Measurements from ENCODE around the gene BDH1.
"Not testable (repeated sequence)": the region's sequence is repeated elsewhere in the genome, so short reads cannot be mapped to it uniquely, and the experiment has no call there.

The BDH1 gene

GRCh38 chr3:197480320-197480719 lies 75.4 kb downstream of the BDH1 start:
- H2AFZ ChIP-seq (ENCODE audit: low read depth, low read length), result no peak overlapping the region
- H3K9ac ChIP-seq (ENCODE audit: low read length), result no peak overlapping the region
- H3K27me3 ChIP-seq (ENCODE audit: low read depth, low read length), result peaks cover 33% of the 10 kb centered on the region
- H3K4me1 ChIP-seq (ENCODE audit: low read length), result no peaks in the 10 kb centered on the region
- no peak for TF ChIP-seq EZH2phosphoT487 (IDR thresholded peaks at IDR 0.05; ENCODE audit: low read depth)
- TF ChIP-seq, protein P1, sequence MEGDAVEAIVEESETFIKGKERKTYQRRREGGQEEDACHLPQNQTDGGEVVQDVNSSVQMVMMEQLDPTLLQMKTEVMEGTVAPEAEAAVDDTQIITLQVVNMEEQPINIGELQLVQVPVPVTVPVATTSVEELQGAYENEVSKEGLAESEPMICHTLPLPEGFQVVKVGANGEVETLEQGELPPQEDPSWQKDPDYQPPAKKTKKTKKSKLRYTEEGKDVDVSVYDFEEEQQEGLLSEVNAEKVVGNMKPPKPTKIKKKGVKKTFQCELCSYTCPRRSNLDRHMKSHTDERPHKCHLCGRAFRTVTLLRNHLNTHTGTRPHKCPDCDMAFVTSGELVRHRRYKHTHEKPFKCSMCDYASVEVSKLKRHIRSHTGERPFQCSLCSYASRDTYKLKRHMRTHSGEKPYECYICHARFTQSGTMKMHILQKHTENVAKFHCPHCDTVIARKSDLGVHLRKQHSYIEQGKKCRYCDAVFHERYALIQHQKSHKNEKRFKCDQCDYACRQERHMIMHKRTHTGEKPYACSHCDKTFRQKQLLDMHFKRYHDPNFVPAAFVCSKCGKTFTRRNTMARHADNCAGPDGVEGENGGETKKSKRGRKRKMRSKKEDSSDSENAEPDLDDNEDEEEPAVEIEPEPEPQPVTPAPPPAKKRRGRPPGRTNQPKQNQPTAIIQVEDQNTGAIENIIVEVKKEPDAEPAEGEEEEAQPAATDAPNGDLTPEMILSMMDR (IDR thresholded peaks at IDR 0.05; ENCODE audit: low read depth, low read length), result no peak
- no peaks in the 10 kb centered on the region for H3K79me2 ChIP-seq (ENCODE audit: low read length)
- no peaks in the 10 kb centered on the region for H4K20me1 ChIP-seq (ENCODE audit: insufficient read depth, low read length)
- H3K9me3 ChIP-seq (ENCODE audit: insufficient read depth, low read length), result no peaks in the 10 kb centered on the region
- H3K4me2 ChIP-seq (ENCODE audit: low read length), result no peak overlapping the region
- no peak overlapping the region for H3K4me3 ChIP-seq (ENCODE audit: low read length)
- H3K36me3 ChIP-seq (replicated peaks; ENCODE audit: low read depth, low read length), result no peaks in the 10 kb centered on the region
- no peak overlapping the region for H3K27ac ChIP-seq (ENCODE audit: low read length)

- no peaks in the 10 kb centered on the region for H3K9me3 ChIP-seq (ENCODE audit: insufficient read depth, low read length)
- no peak overlapping the region for H2AFZ ChIP-seq (ENCODE audit: low read depth, low read length)
- no peak overlapping the region for H3K9ac ChIP-seq (ENCODE audit: low read length)
- H3K4me1 ChIP-seq (ENCODE audit: low read length), result no peaks in the 10 kb centered on the region
- peaks cover 33% of the 10 kb centered on the region for H3K27me3 ChIP-seq (ENCODE audit: low read depth, low read length)
- no peak for TF ChIP-seq EZH2phosphoT487 (IDR thresholded peaks at IDR 0.05; ENCODE audit: low read depth)
- TF ChIP-seq, protein P1 (IDR thresholded peaks at IDR 0.05; ENCODE audit: low read depth, low read length), result no peak
- H3K27ac ChIP-seq (ENCODE audit: low read length), result no peak overlapping the region
- H3K79me2 ChIP-seq (ENCODE audit: low read length), result no peaks in the 10 kb centered on the region
- H3K36me3 ChIP-seq (replicated peaks; ENCODE audit: low read depth, low read length), result no peaks in the 10 kb centered on the region
- no peak overlapping the region for H3K4me2 ChIP-seq (ENCODE audit: low read length)
- H3K4me3 ChIP-seq (ENCODE audit: low read length), result no peak overlapping the region
- H4K20me1 ChIP-seq (ENCODE audit: insufficient read depth, low read length), result no peaks in the 10 kb centered on the region
Observed at GRCh38 chr3:197478746-197479668, 76.8 kb downstream of the BDH1 start.

GRCh38 chr3:197477816-197478215 lies 78.0 kb downstream of the BDH1 start:
- not testable (repeated sequence) for H3K27ac ChIP-seq (ENCODE audit: low read length)

GRCh38 chr3:197475997-197476525 lies 79.7 kb downstream of the BDH1 start:
- Histone ChIP-seq H3K79me2 (ENCODE audit: low read length) (no peaks in the 10 kb centered on the region), H3K4me1 (ENCODE audit: low read length) (no peaks in the 10 kb centered on the region), H3K36me3 (replicated peaks; ENCODE audit: low read depth, low read length) (no peaks in the 10 kb centered on the region), H3K4me2 (ENCODE audit: low read length) (no peak overlapping the region), H3K27me3 (ENCODE audit: low read depth, low read length) (peaks cover 29% of the 10 kb centered on the region), H3K27ac (ENCODE audit: low read length) (no peak overlapping the region), H3K9ac (ENCODE audit: low read length) (no peak overlapping the region), H3K4me3 (ENCODE audit: low read length) (no peak overlapping the region), H4K20me1 (ENCODE audit: insufficient read depth, low read length) (no peaks in the 10 kb centered on the region), H3K9me3 (ENCODE audit: insufficient read depth, low read length) (no peaks in the 10 kb centered on the region), H2AFZ (ENCODE audit: low read depth, low read length) (no peak overlapping the region)
- TF ChIP-seq, protein P1 (IDR thresholded peaks at IDR 0.05; ENCODE audit: low read depth, low read length), result no peak
- no peak for TF ChIP-seq EZH2phosphoT487 (IDR thresholded peaks at IDR 0.05; ENCODE audit: low read depth)

More at GRCh38 chr3:197477816-197478215, 78.0 kb downstream of the BDH1 start:
- H3K4me2 ChIP-seq (ENCODE audit: low read length); H3K9ac ChIP-seq (ENCODE audit: low read length); H4K20me1 ChIP-seq (ENCODE audit: insufficient read depth, low read length); H2AFZ ChIP-seq (ENCODE audit: low read depth, low read length); H3K4me3 ChIP-seq (ENCODE audit: low read length); H3K4me1 ChIP-seq (ENCODE audit: low read length); H3K79me2 ChIP-seq (ENCODE audit: low read length); H3K9me3 ChIP-seq (ENCODE audit: insufficient read depth, low read length); H3K36me3 ChIP-seq (replicated peaks; ENCODE audit: low read depth, low read length): not testable (repeated sequence)
- H3K27me3 ChIP-seq (ENCODE audit: low read depth, low read length), result peaks cover 33% of the 10 kb centered on the region

Measured in OCI-LY3 (cell line).